B cell (primary cell): ENCODE measurements around the gene SHC2. TPM values are rescaled to one million over a fixed set of nuclear protein-coding genes. Genes with fewer than 3 reads are reported as not detected.

Experiments used
- ATAC-seq: fragments of 200-7000 bp; cut with Tn5 transposase; one replicate; pipeline ENCODE4 v1.10.0; 2021; ENCODE audit warnings: low read depth, mild to moderate bottlenecking, moderate number of reproducible peaks, moderate library complexity
- CTCF ChIA-PET: fragments of 350-600 bp; sonication (Branson Sonifier 250); formaldehyde crosslinking; loops from one replicate; lab custom pipeline; 2021; ENCODE audit warnings: antibody characterized with exemption, inconsistent platforms; lab: Charles Lee
- POLR2A ChIA-PET: fragments of 350-600 bp; sonication (Branson Sonifier 250); formaldehyde crosslinking; loops from one replicate; lab custom pipeline; 2021; ENCODE audit warnings: antibody characterized with exemption; lab: Charles Lee
- DNase-seq: peaks from one replicate; pipeline ENCODE4 v3.0.0; 2013
- H2AFZ ChIP-seq: 2 replicates; pipeline ENCODE4 v1.6.1; 2012; ENCODE audit warnings: mild to moderate bottlenecking, low read depth, low read length; ENCODE audit not compliant: insufficient read depth, poor library complexity, severe bottlenecking
- H3K27ac ChIP-seq, 2 donors: 1 replicate in 1 of 2; 2 replicates in 1 of 2; pipeline ENCODE4 v1.5.1; 2012 to 2013; ENCODE audit warnings: low read length in 2 of 2, mild to moderate bottlenecking in 2 of 2, moderate library complexity in 1 of 2
- H3K27me3 ChIP-seq, 4 experiments: fragments of 200-600 bp in 1 of 4; sonication (generic) in 1 of 4; replicated peaks in 1 of 4; 1 replicate in 2 of 4; 2 replicates in 2 of 4; pipeline versions ENCODE4 v1.6.1 to v1.7.0; 2013 to 2016; ENCODE audit warnings: low read length in 3 of 4, mild to moderate bottlenecking in 2 of 4, mixed read lengths in 1 of 4, moderate library complexity in 1 of 4; ENCODE audit not compliant: insufficient read depth in 4 of 4, control insufficient read depth in 3 of 4; ENCODE audit errors: control extremely low read depth in 1 of 4
- H3K36me3 ChIP-seq, 2 experiments: replicated peaks in 1 of 2; 1 replicate in 1 of 2; 2 replicates in 1 of 2; pipeline versions ENCODE4 v1.6.1 to v1.7.1; 2013; ENCODE audit warnings: low read length in 1 of 2; ENCODE audit not compliant: insufficient read depth in 2 of 2, control insufficient read depth in 1 of 2; ENCODE audit errors: control extremely low read depth in 1 of 2, extremely low read depth in 1 of 2
- H3K4me1 ChIP-seq, 2 donors: fragments of 200-600 bp in 1 of 2; sonication (generic) in 1 of 2; 1 replicate in 1 of 2; 2 replicates in 1 of 2; pipeline versions ENCODE4 v1.5.1 to v1.6.1; 2013 to 2017; ENCODE audit warnings: low read length in 2 of 2; ENCODE audit not compliant: control insufficient read depth in 2 of 2, insufficient read depth in 2 of 2
- H3K4me2 ChIP-seq: replicated peaks from 2 replicates; pipeline ENCODE3; 2012; ENCODE audit warnings: mild to moderate bottlenecking, low read depth, low read length; ENCODE audit not compliant: poor library complexity, severe bottlenecking
- H3K4me3 ChIP-seq, 5 experiments: fragments of 200-600 bp in 1 of 5; sonication (generic) in 1 of 5; 1 replicate in 3 of 5; 2 replicates in 2 of 5; pipeline versions ENCODE4 v1.5.1 to v1.7.0; 2011 to 2016; ENCODE audit warnings: low read length in 4 of 5, mild to moderate bottlenecking in 4 of 5, low read depth in 2 of 5, control low read depth in 1 of 5, moderate library complexity in 1 of 5; ENCODE audit not compliant: insufficient read depth in 1 of 5; ENCODE audit errors: control extremely low read depth in 1 of 5, extremely low read depth in 1 of 5
- H3K79me2 ChIP-seq: fragments of 200-600 bp; sonication (generic); one replicate; pipeline ENCODE4 v1.6.0; 2016; ENCODE audit warnings: low read length; ENCODE audit not compliant: control insufficient read depth, insufficient read depth
- H3K9ac ChIP-seq: fragments of 200-600 bp; sonication (generic); 2 replicates; pipeline ENCODE4 v1.6.1; 2017; ENCODE audit warnings: mild to moderate bottlenecking, low read length, moderate library complexity
- H3K9me3 ChIP-seq, 3 donors: one replicate each; pipeline versions ENCODE4 v1.6.1 to v1.7.1; 2013; ENCODE audit warnings: low read length in 2 of 3; ENCODE audit not compliant: control insufficient read depth in 2 of 3, insufficient read depth in 1 of 3; ENCODE audit errors: control extremely low read depth in 1 of 3
- H4K20me1 ChIP-seq: 2 replicates; pipeline ENCODE4 v1.6.0; 2012; ENCODE audit warnings: mild to moderate bottlenecking, low read length; ENCODE audit not compliant: insufficient read depth, control insufficient read depth, poor library complexity, severe bottlenecking
- H3K27ac Mint-ChIP-seq: one replicate; pipeline ENCODE4 v1.8.0; 2021; ENCODE audit warnings: mixed read lengths
- H3K27me3 Mint-ChIP-seq: one replicate; pipeline ENCODE4 v1.8.0; 2021; ENCODE audit warnings: mixed read lengths
- H3K4me1 Mint-ChIP-seq: one replicate; pipeline ENCODE4 v1.8.0; 2021; ENCODE audit warnings: mixed read lengths
- H3K4me3 Mint-ChIP-seq: one replicate; pipeline ENCODE4 v1.8.0; 2021; ENCODE audit warnings: mixed read lengths
- H3K9me3 Mint-ChIP-seq: one replicate; pipeline ENCODE4 v1.8.0; 2022; ENCODE audit warnings: mixed read lengths; ENCODE audit not compliant: insufficient read depth
- CTCF ChIP-seq: fragments of 200-600 bp; IDR thresholded peaks from one replicate; pipeline ENCODE4 v1.8.0; 2022; ENCODE audit warnings: antibody characterized with exemption, mild to moderate bottlenecking
- EZH2 ChIP-seq: IDR thresholded peaks from 2 replicates; pipeline ENCODE4 v1.6.1; 2012; ENCODE audit warnings: borderline replicate concordance, low read depth, mild to moderate bottlenecking, moderate library complexity, low read length; ENCODE audit not compliant: insufficient read depth, poor library complexity, severe bottlenecking
- WGBS: methylation state at CpG from one replicate; pipeline ENCODE4 v1.1.5; 2013; ENCODE audit warnings: missing lambda C conversion rate; ENCODE audit not compliant: insufficient coverage; 5-methylcytosine and 5-hydroxymethylcytosine counted together
- intact Hi-C: fragments of 100-400 bp; cut with micrococcal nuclease; formaldehyde crosslinking; loops from one replicate; pipeline ENCODE4 v1.10.0; 2022
- polyA plus RNA-seq: library from polyadenylated mRNA; depleted of rRNA; stranded (reverse); fragments of >200 nt; gene quantifications from 2 replicates; pipeline ENCODE4 v1.2.3, GENCODE V29; 2012
- total RNA-seq, 2 donors: library from RNA; stranded (reverse); fragments of 120-200 nt in 1 of 2; gene quantifications; 1 replicate in 1 of 2; 2 replicates in 1 of 2; pipeline versions ENCODE4 v1.2.3 to v1.2.4, GENCODE V29; 2013 to 2022

SHC2 gene
- total and polyA plus RNA-seq, 2 donors (not counting 1 experiment from before 2014, with no cell fraction given): 0.19 TPM; not detected in 1

DNA sequence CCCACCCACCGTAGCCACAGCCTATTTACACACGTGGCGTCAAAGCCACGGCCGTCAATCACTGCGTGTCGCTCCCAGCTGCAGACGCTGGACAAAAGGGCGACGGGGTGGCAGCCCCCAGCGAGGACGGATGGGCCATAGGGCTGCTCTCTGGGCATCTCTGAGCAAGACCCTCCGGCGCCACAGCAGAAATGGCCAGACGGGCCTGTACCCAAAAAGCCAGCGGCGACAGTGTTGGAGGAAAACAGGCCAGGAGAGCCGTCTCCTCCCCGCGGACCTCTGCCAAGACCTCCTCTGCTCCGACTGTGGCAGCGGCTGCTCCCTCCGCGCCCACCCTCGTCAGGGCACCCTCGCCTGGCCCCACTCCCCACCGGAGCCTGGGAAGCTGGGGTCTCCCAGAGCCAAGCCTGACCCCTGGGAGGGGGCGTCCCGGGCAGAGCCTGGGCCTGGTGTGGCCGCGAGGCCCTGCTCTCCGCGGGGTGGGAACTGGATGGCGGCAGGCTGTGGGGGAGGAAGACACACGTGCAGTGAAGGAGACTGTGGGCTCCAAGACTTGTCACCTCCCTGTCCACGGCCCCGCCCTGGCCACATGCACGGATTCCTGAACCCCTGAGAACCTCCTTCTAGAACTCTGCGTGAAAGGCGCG lies 54.6 kb downstream of the SHC2 start:
- Histone ChIP-seq H3K36me3 (no peaks in the 10 kb centered on the region), H3K4me3 (no peak overlapping the region), H3K9ac (no peak overlapping the region), H3K9me3 (peaks cover 0 to 22% (median 0%) of the 10 kb centered on the region in 3 donors), H3K27ac (no peak overlapping the region), H3K79me2 (no peaks in the 10 kb centered on the region), H3K4me1 (peaks cover 14 to 16% of the 10 kb centered on the region in 2 donors), H3K27me3 (peaks cover 0 to 41% (median 10%) of the 10 kb centered on the region in 4 experiments), H3K4me2 (no peak overlapping the region), H2AFZ (no peak overlapping the region), H4K20me1 (no peaks in the 10 kb centered on the region)
- no peak for ATAC-seq
- TF ChIP-seq CTCF (no peak), EZH2 (no peak)
- ChIA-PET CTCF (no interaction called here), POLR2A (no interaction called here)
- Mint-ChIP-seq H3K4me1 (peaks cover 6% of the 10 kb centered on the region), H3K27me3 (peaks cover 22% of the 10 kb centered on the region), H3K27ac (no peak overlapping the region), H3K9me3 (no peaks in the 10 kb centered on the region), H3K4me3 (no peak overlapping the region)
- DNase-seq: no peak
- intact Hi-C loops: no loop called here
- 59% methylated on average over 41 of the region's 41 CpGs for WGBS

- Mint-ChIP-seq H3K27ac (no peak overlapping the region), H3K9me3 (no peaks in the 10 kb centered on the region), H3K27me3 (peaks cover 25% of the 10 kb centered on the region), H3K4me3 (no peak overlapping the region), H3K4me1 (peaks cover 6% of the 10 kb centered on the region)
- Histone ChIP-seq H3K36me3 (no peaks in the 10 kb centered on the region), H3K4me1 (peaks cover 14 to 16% of the 10 kb centered on the region in 2 donors), H3K27ac (no peak overlapping the region), H3K9me3 (peaks cover 0 to 27% (median 0%) of the 10 kb centered on the region in 3 donors), H3K4me3 (no peak overlapping the region), H3K27me3 (peaks cover 0 to 40% (median 10%) of the 10 kb centered on the region in 4 experiments), H4K20me1 (no peaks in the 10 kb centered on the region), H3K79me2 (no peaks in the 10 kb centered on the region), H3K9ac (no peak overlapping the region), H2AFZ (no peak overlapping the region), H3K4me2 (no peak overlapping the region)
- no peak for TF ChIP-seq CTCF
- TF ChIP-seq EZH2: no peak
- no peak for DNase-seq
- ChIA-PET CTCF (no interaction called here), POLR2A (no interaction called here)
- intact Hi-C loops: no loop called here
- WGBS: 51% methylated on average over 24 of the region's 29 CpGs
- ATAC-seq: no peak
Measured at GRCh38 chr19:405121-405965, 55.5 kb downstream of the SHC2 start.
